Heart left ventricle (tissue), 13 donors: ENCODE results near the gene C6orf58.

Source experiments
- CTCF ChIP-seq, 12 donors: fragments of 200-600 bp; sonication (generic) in 4 of 12; IDR thresholded peaks; one replicate each; pipeline versions ENCODE4 v1.5.0 to v1.8.0; 2018 to 2022; ENCODE audit warnings: antibody characterized with exemption in 12 of 12, mild to moderate bottlenecking in 5 of 12
- POLR2A ChIP-seq, 2 donors: fragments of 450-650 bp; IDR thresholded peaks; one replicate each; pipeline ENCODE4 v1.6.1; 2017; ENCODE audit warnings: antibody characterized with exemption in 2 of 2, mild to moderate bottlenecking in 2 of 2, moderate library complexity in 2 of 2
- donor health status: ischemic (EF 13 %, LVEDD 7.1; RV severe dilation, severe dysfunction).
- donor health status: DM: no; HTN: yes; CAD: no.
- donor health status: DM: no; HTN: no; CAD: no.
- donor health status: ischemic (EF 25% LVEDD 6.9; RV normal size, moderate dysfunction).
- donor health status: ischemic (EF 25% LVEDD 5.7; RV mildly dilated, moderate dysfunction).
- donor health status: ischemic (EF 35%, LVEDD 5.7; RV mildly dilated, moderate dysfunction).
- donor health status: nonischemic (EF 11% LVEDD 7.7; RV severe dilation, severe dysfunction).
- donor health status: DM: yes; HTN: yes; CAD: no.
- donor health status: PGD.
- donor health status: ischemic (EF 29% LVEDD 5.4; RV normal size, mild dysfunction).
- donor health status: nonischemic (EF 23%, LVEDD 6.1; RV moderate dilation, normal function).

GRCh38 chr6:127570739-127571389 lies 6.1 kb upstream of the C6orf58 start:
- no peak for TF ChIP-seq CTCF (IDR thresholded peaks at IDR 0.05)
- TF ChIP-seq POLR2A (IDR thresholded peaks at IDR 0.05), result no peak
